SK-N-SH (cell line): Measurements from ENCODE around the gene EIF5. TPM values are rescaled to one million over a fixed set of nuclear protein-coding genes. Genes with fewer than 3 reads are reported as not detected.

Source experiments
- CTCF ChIA-PET: fragments of 300-600, 350-600 bp; formaldehyde crosslinking; extraction: SDS; loops from one replicate; lab custom pipeline; 2021; lab: Yijun Ruan, JAX
- POLR2A ChIA-PET: fragments of 350-600 bp; sonication (Branson Sonifier 250); formaldehyde crosslinking; extraction: SDS; loops from one replicate; lab custom pipeline; 2020; ENCODE audit warnings: antibody characterized with exemption, inconsistent platforms; lab: Yijun Ruan, JAX
- DNase-seq: peaks from one replicate; pipeline ENCODE4 v3.0.0; 2012
- H2AFZ ChIP-seq: fragments of 200-600 bp; sonication (generic); 2 replicates; pipeline ENCODE4 v1.8.1; 2016; ENCODE audit warnings: antibody characterized with exemption, mild to moderate bottlenecking, low read depth
- H3F3A ChIP-seq: fragments of 200-600 bp; sonication (generic); replicated peaks from 2 replicates; pipeline ENCODE3; 2016; ENCODE audit warnings: antibody characterized with exemption, mild to moderate bottlenecking; ENCODE audit not compliant: insufficient read depth
- H3K27ac ChIP-seq, 2 experiments: fragments of 200-500 bp in 1 of 2; fragments of 200-600 bp in 1 of 2; sonication (Bioruptor generic) in 1 of 2; sonication (generic), shearing (Covaris generic) in 1 of 2; 2 replicates each; pipeline versions ENCODE4 v1.5.1 to v1.6.1; 2014 to 2016; ENCODE audit warnings: low read depth in 2 of 2, inconsistent platforms in 1 of 2, low read length in 1 of 2, mild to moderate bottlenecking in 1 of 2, mixed read lengths in 1 of 2
- H3K27me3 ChIP-seq: fragments of 200-600 bp; sonication (generic), shearing (Covaris generic); 2 replicates; pipeline ENCODE4 v1.6.1; 2016; ENCODE audit warnings: mixed run types; ENCODE audit not compliant: insufficient read depth
- H3K36me3 ChIP-seq, 2 experiments: fragments of 200-500 bp in 1 of 2; fragments of 200-600 bp in 1 of 2; sonication (Bioruptor generic) in 1 of 2; sonication (generic) in 1 of 2; replicated peaks in 1 of 2; 2 replicates each; pipeline versions ENCODE3 to v1.5.1; 2014 to 2016; ENCODE audit warnings: low read length in 1 of 2, mild to moderate bottlenecking in 1 of 2; ENCODE audit not compliant: insufficient read depth in 2 of 2, control insufficient read depth in 1 of 2
- H3K4me1 ChIP-seq, 2 experiments: fragments of 200-500 bp in 1 of 2; fragments of 200-600 bp in 1 of 2; sonication (Bioruptor generic) in 1 of 2; sonication (generic), shearing (Covaris generic) in 1 of 2; 2 replicates each; pipeline versions ENCODE4 v1.5.1 to v1.6.1; 2014 to 2016; ENCODE audit warnings: low read depth in 1 of 2, low read length in 1 of 2, mixed run types in 1 of 2; ENCODE audit not compliant: insufficient read depth in 2 of 2, control insufficient read depth in 1 of 2
- H3K4me2 ChIP-seq: fragments of 200-600 bp; sonication (generic), shearing (Covaris generic); 2 replicates; pipeline ENCODE4 v1.6.1; 2017; ENCODE audit warnings: mixed run types
- H3K4me3 ChIP-seq, 2 experiments: fragments of 200-500 bp in 1 of 2; fragments of 200-600 bp in 1 of 2; sonication (Bioruptor generic) in 1 of 2; sonication (generic), shearing (Covaris generic) in 1 of 2; 2 replicates each; pipeline versions ENCODE4 v1.5.1 to v1.8.1; 2014 to 2016; ENCODE audit warnings: low read depth in 2 of 2, inconsistent platforms in 1 of 2, low read length in 1 of 2, mild to moderate bottlenecking in 1 of 2, mixed read lengths in 1 of 2, moderate library complexity in 1 of 2
- H3K79me2 ChIP-seq: fragments of 200-600 bp; sonication (generic); 2 replicates; pipeline ENCODE4 v1.8.1; 2017; ENCODE audit warnings: mild to moderate bottlenecking; ENCODE audit not compliant: insufficient read depth
- H3K9ac ChIP-seq: fragments of 200-600 bp; sonication (generic); 2 replicates; pipeline ENCODE4 v1.6.1; 2017; ENCODE audit warnings: mixed run types
- H3K9me2 ChIP-seq: fragments of 200-600 bp; sonication (generic); 2 replicates; pipeline ENCODE4 v1.6.1; 2017; ENCODE audit warnings: mixed run types
- H3K9me3 ChIP-seq: fragments of 200-600 bp; sonication (generic); 2 replicates; pipeline ENCODE4 v1.6.1; 2017; ENCODE audit warnings: mixed run types, mild to moderate bottlenecking, moderate library complexity
- H4K20me1 ChIP-seq: fragments of 200-600 bp; sonication (generic); 2 replicates; pipeline ENCODE4 v1.6.1; 2017; ENCODE audit warnings: mild to moderate bottlenecking, mixed run types; ENCODE audit not compliant: insufficient read depth
- EZH2phosphoT487 ChIP-seq: fragments of 200-600 bp; sonication (generic); IDR thresholded peaks from 2 replicates; pipeline ENCODE4 v1.6.1; 2017; ENCODE audit warnings: low read depth, mixed run types, mild to moderate bottlenecking, antibody characterized with exemption, moderate library complexity, borderline replicate concordance
- FOXM1 ChIP-seq: IDR thresholded peaks from 2 replicates; pipeline ENCODE4 v1.4.0; 2012; ENCODE audit warnings: low read depth, mild to moderate bottlenecking
- GABPA ChIP-seq: IDR thresholded peaks from 2 replicates; pipeline ENCODE4 v1.4.0; 2012; ENCODE audit warnings: low read depth, mild to moderate bottlenecking
- IRF3 ChIP-seq: fragments of 150-350 bp; IDR thresholded peaks from 2 replicates; pipeline ENCODE4 v1.6.1; 2016; ENCODE audit warnings: mild to moderate bottlenecking, low read depth, low read length
- MAX ChIP-seq: IDR thresholded peaks from 2 replicates; pipeline ENCODE4 v1.4.0; 2012; ENCODE audit warnings: low read depth
- MEF2A ChIP-seq: IDR thresholded peaks from 2 replicates; pipeline ENCODE4 v1.4.0; 2012; ENCODE audit warnings: low read depth, borderline replicate concordance
- PBX3 ChIP-seq: IDR thresholded peaks from 2 replicates; pipeline ENCODE4; 2012
- RAD21 ChIP-seq: IDR thresholded peaks from 2 replicates; pipeline ENCODE4 v1.6.1; 2012; ENCODE audit warnings: mild to moderate bottlenecking, low read length
- RCOR1 ChIP-seq: fragments of 150-350 bp; IDR thresholded peaks from 2 replicates; pipeline ENCODE4 v1.6.1; 2017; ENCODE audit warnings: antibody characterized with exemption, low read length
- REST ChIP-seq: IDR thresholded peaks from 2 replicates; pipeline ENCODE4 v1.6.1; 2012; ENCODE audit warnings: mild to moderate bottlenecking, low read depth, low read length, moderate library complexity
- RFX5 ChIP-seq: IDR thresholded peaks from 2 replicates; pipeline ENCODE4 v1.6.1; 2012; ENCODE audit warnings: mild to moderate bottlenecking, improper control_type of control experiment, low read length
- SIN3A ChIP-seq: IDR thresholded peaks from 2 replicates; pipeline ENCODE4 v1.6.1; 2012; ENCODE audit warnings: low read depth, mild to moderate bottlenecking, low read length, moderate library complexity, borderline replicate concordance
- TCF12 ChIP-seq: IDR thresholded peaks from 2 replicates; pipeline ENCODE4 v1.4.0; 2012
- USF1 ChIP-seq: IDR thresholded peaks from 2 replicates; pipeline ENCODE4 v1.4.0; 2012; ENCODE audit warnings: low read depth, borderline replicate concordance
- YY1 ChIP-seq: IDR thresholded peaks from 2 replicates; pipeline ENCODE4 v1.4.0; 2012; ENCODE audit warnings: low read depth, mild to moderate bottlenecking
- ZBTB33 ChIP-seq: IDR thresholded peaks from 2 replicates; pipeline ENCODE4 v1.4.0; 2012; ENCODE audit warnings: low read depth, borderline replicate concordance
- WGBS: methylation state at CpG from one replicate; pipeline ENCODE4 v1.1.6; 2017; ENCODE audit warnings: low lambda C conversion rate; 5-methylcytosine and 5-hydroxymethylcytosine counted together
- polyA plus RNA-seq, 3 experiments: library from polyadenylated mRNA; depleted of rRNA; stranded (reverse); fragments of >200 nt; gene quantifications; 2 replicates each; pipeline ENCODE4 v1.2.3, GENCODE V29; 2012

The EIF5 gene
- polyA plus RNA-seq, 1 of the 3 experiments (the other 2 are of a cell fraction) = 127 TPM

- POLR2A ChIA-PET = interaction anchor here (0.7 kb wide), 1 partner anchor 519 kb away, joined by 3 read pairs; no protein-coding TSS in a partner anchor
- H3K27ac ChIP-seq = no peak overlapping the region
- no peak for TF ChIP-seq IRF3
- no peak for TF ChIP-seq RAD21
- no peak for TF ChIP-seq EZH2phosphoT487
- TF ChIP-seq USF1 = no peak
- TF ChIP-seq ZBTB33 = no peak
- TF ChIP-seq TCF12 = no peak
- no peak for TF ChIP-seq RFX5
- TF ChIP-seq PBX3 = no peak
- no peak for TF ChIP-seq REST
- TF ChIP-seq FOXM1 = no peak
- TF ChIP-seq MAX = no peak
- no peak for TF ChIP-seq RCOR1
- no peak for TF ChIP-seq SIN3A
- TF ChIP-seq YY1 = no peak
- TF ChIP-seq GABPA = no peak
- TF ChIP-seq MEF2A = no peak
These were observed 13.2 kb downstream of the EIF5 start for GRCh38 chr14:103347091-103347815.

More at GRCh38 chr14:103347091-103347815, 13.2 kb downstream of the EIF5 start:
- Histone ChIP-seq H3K9me2 (no peaks in the 10 kb centered on the region), H3K9me3 (no peaks in the 10 kb centered on the region), H2AFZ (no peak overlapping the region), H3K79me2 (no peaks in the 10 kb centered on the region), H3F3A (peaks cover 41% of the 10 kb centered on the region), H3K4me1 (no peaks in the 10 kb centered on the region), H3K36me3 (peaks cover 28 to 29% of the 10 kb centered on the region in 2 experiments), H3K4me2 (no peak overlapping the region), H4K20me1 (peaks cover 6% of the 10 kb centered on the region; the same call in 1 of the 2 replicates), H3K9ac (no peak overlapping the region), H3K27me3 (no peaks in the 10 kb centered on the region), H3K4me3 (no peak overlapping the region)
- WGBS = 79% methylated on average over 12 of the region's 12 CpGs
- CTCF ChIA-PET = interaction anchor here (1.0 to 1.7 kb wide), 3 partner anchors 9 to 43 kb away, joined by 3 to 4 read pairs (median 3); no protein-coding TSS in a partner anchor
- DNase-seq = no peak
